ENCODE results near the gene NADK2.

DNA sequence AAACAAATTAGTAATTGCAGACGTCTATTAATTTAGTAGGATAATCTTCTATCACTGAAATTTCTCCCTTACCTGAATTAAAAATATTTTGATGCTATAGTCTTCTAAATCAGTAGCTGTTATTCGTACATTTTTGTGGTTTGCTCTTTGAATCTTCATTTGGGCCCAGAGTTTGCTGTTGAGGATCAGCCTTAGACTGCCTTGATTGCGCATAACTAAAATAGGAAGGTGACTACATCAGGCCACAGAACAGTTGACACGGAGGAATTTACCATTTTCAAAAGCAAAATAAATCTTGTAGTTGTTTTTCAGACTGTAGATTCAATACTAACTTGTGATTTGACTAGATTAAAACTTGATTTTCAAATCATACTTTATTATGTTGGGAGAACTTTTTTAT, 11.8 kb upstream of the NADK2 start:
- TF ChIP-seq, protein P1, sequence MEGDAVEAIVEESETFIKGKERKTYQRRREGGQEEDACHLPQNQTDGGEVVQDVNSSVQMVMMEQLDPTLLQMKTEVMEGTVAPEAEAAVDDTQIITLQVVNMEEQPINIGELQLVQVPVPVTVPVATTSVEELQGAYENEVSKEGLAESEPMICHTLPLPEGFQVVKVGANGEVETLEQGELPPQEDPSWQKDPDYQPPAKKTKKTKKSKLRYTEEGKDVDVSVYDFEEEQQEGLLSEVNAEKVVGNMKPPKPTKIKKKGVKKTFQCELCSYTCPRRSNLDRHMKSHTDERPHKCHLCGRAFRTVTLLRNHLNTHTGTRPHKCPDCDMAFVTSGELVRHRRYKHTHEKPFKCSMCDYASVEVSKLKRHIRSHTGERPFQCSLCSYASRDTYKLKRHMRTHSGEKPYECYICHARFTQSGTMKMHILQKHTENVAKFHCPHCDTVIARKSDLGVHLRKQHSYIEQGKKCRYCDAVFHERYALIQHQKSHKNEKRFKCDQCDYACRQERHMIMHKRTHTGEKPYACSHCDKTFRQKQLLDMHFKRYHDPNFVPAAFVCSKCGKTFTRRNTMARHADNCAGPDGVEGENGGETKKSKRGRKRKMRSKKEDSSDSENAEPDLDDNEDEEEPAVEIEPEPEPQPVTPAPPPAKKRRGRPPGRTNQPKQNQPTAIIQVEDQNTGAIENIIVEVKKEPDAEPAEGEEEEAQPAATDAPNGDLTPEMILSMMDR (IDR thresholded peaks at IDR 0.05 in 4 of 5, conservative IDR thresholded peaks at IDR 0.05 in 1 of 5) = no peak
- TF ChIP-seq POLR2A (IDR thresholded peaks at IDR 0.05) = no peak

All from gastrocnemius medialis (tissue), 4 donors.